ENCODE results near the gene ICAM2.

DNA sequence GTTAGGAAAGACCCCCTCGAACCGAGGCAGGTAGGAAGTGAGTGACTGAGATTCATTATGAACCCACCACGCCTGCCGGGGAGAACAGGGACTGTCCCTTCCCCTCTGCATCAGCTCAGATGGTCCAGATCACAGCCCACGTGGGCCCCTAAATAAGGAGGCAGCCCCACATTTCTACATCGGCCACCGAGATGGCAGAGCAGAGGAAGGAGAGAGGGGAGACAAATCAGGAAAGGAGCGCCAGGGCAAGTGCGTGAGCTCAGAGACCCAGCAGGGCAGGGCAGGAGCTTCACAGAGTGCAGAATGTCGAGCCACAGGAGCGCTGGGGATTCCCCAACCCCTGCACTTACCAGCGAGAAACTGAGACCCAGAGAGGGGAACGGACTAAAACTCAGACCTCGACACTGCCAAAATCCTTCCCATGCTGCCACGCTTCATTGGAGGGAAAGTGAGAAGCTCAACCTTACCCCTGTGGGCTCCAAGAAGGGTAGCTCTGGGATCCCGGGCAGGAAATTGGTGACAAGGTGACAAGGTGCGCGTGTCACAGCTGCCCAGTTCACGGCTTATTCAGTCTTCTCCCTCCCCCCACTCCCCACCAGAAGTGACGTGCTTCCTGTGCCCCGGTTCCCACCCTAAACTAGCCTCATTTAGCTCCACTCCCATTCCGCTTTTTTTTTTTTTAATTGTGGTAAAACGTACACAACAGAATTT is at the start of gene ICAM2:
- TF ChIP-seq, protein P1, sequence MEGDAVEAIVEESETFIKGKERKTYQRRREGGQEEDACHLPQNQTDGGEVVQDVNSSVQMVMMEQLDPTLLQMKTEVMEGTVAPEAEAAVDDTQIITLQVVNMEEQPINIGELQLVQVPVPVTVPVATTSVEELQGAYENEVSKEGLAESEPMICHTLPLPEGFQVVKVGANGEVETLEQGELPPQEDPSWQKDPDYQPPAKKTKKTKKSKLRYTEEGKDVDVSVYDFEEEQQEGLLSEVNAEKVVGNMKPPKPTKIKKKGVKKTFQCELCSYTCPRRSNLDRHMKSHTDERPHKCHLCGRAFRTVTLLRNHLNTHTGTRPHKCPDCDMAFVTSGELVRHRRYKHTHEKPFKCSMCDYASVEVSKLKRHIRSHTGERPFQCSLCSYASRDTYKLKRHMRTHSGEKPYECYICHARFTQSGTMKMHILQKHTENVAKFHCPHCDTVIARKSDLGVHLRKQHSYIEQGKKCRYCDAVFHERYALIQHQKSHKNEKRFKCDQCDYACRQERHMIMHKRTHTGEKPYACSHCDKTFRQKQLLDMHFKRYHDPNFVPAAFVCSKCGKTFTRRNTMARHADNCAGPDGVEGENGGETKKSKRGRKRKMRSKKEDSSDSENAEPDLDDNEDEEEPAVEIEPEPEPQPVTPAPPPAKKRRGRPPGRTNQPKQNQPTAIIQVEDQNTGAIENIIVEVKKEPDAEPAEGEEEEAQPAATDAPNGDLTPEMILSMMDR (IDR thresholded peaks at IDR 0.05; ENCODE audit: insufficient read depth, low read length, poor library complexity, severe bottlenecking), result no peak
- TF ChIP-seq EZH2phosphoT487 (conservative IDR thresholded peaks at IDR 0.05; ENCODE audit: low read length), result no peak
